NT2/D1 (cell line): Measurements from ENCODE around the gene CRYGB.

ENCODE experiments used
- SUZ12 ChIP-seq: IDR thresholded peaks from 2 replicates; pipeline ENCODE4 v1.6.1; 2011; ENCODE audit not compliant: insufficient read length, insufficient read depth; ENCODE audit errors: extremely low read depth
- YY1 ChIP-seq: IDR thresholded peaks from 2 replicates; pipeline ENCODE4 v1.6.1; 2011; ENCODE audit not compliant: insufficient read length, insufficient read depth
- ZNF274 ChIP-seq: IDR thresholded peaks from 2 replicates; pipeline ENCODE4 v1.6.1; 2011; ENCODE audit warnings: mild to moderate bottlenecking, low read depth, low read length

DNA sequence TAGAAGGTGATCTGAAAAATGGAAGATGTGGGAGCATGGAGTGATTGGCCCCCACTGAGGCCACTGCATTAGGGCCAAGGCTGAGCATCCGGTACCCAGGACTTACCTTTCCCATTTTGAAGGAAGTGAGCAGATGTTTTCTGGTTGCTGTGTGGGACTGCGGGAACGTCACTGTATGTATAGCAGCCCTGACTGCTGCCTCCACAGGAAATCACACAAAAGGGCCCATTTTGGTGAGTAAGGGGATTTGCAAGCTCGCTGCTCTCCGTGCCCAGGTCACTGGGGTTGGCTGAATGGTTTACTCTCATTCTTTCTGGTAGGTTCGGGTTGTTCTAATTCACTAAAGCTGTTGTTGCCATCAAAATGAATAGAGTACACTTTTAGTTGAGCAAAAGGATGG lies at the start of gene CRYGB:
- TF ChIP-seq ZNF274 (no peak), YY1 (no peak), SUZ12 (no peak)
